Measurements from ENCODE around the gene TRPV5.

TRPV5 gene

DNA sequence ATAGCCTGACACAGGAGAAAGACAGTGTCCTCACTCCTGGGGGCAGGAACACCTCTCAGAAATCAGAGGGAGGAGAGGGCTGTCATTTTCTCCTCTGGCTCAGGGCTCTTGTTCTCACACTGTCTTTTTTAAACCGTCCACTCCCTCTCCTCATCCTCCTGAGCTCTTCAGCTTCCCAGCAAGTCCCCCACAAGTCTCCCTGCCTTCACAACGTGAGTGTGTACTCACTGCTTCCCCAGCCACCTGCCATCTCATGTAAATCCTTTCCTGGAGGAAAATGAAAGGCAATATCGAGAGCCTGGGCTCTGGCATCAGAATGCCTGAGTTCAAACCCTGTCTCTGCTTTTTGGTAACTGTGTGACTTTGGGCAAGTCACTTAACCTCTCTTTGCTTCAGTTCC is 11.5 kb upstream of the TRPV5 start:
- H3K9me3 Mint-ChIP-seq: no peaks in the 10 kb centered on the region
- peaks cover 5% of the 10 kb centered on the region for H3K27me3 Mint-ChIP-seq (ENCODE audit: low read depth)
- TF ChIP-seq CTCF (IDR thresholded peaks at IDR 0.05; ENCODE audit: unreplicated experiment in 3 of 3): no peak
- H3K4me3 Mint-ChIP-seq: no peak overlapping the region
- no peaks in the 10 kb centered on the region for H3K36me3 Mint-ChIP-seq (ENCODE audit: low read depth)
- no peak overlapping the region for H3K27ac Mint-ChIP-seq
- no peaks in the 10 kb centered on the region for H3K4me1 Mint-ChIP-seq

DNA sequence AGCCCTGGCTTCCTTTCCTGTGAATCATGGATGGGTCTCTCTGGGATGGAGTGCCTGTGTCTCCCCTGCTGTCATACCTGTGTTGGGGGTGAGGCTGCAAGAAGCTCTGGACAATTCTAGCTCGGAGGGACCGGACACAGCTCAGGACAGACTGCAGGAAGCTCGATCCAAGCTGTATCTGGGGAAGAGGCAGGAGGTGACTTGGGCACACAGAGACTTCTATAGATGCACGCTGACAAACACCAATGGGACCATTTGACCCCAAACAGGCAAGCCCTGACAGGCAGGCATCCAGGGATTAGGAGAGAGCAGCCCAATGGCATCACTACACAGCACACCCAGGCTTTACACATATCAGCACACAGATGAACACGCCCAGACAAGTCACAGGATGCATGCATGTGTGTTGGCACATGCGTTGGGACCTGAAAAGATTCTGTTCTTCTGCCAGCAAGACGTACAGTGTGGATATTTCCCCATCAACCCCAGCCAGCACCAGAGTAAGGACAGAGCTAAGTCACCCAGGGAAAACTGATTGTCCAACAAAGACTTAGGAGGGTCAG is 10.2 kb upstream of the TRPV5 start:
- no peaks in the 10 kb centered on the region for H3K36me3 Mint-ChIP-seq (ENCODE audit: low read depth)
- peaks cover 5% of the 10 kb centered on the region for H3K27me3 Mint-ChIP-seq (ENCODE audit: low read depth)
- TF ChIP-seq CTCF (IDR thresholded peaks at IDR 0.05; ENCODE audit: unreplicated experiment in 3 of 3): no peak
- no peak overlapping the region for H3K4me3 Mint-ChIP-seq
- H3K4me1 Mint-ChIP-seq: no peaks in the 10 kb centered on the region
- no peaks in the 10 kb centered on the region for H3K9me3 Mint-ChIP-seq
- H3K27ac Mint-ChIP-seq: no peak overlapping the region

DNA sequence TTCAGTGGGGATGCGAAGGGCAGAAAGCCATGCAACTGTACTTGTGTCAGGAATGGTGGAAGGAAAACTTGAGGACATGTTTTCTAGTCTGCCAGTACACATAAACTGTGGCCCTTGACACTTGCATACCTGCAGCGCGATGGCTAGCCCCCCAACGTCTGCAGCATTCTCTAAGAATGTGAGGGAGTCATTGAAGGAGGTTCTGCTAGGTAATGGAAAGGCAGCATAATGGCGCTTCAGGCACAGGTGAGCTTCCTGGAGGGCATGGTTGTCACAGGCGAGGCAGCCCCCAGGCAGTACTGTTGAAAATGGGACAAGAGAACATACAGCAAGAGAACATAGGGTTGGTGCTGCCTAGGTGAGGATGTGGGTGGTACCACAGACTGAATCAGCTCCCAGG is 9.2 kb upstream of the TRPV5 start:
- no peaks in the 10 kb centered on the region for H3K9me3 Mint-ChIP-seq
- no peak overlapping the region for H3K4me3 Mint-ChIP-seq
- H3K36me3 Mint-ChIP-seq (ENCODE audit: low read depth): no peaks in the 10 kb centered on the region
- no peak for TF ChIP-seq CTCF (IDR thresholded peaks at IDR 0.05; ENCODE audit: unreplicated experiment in 3 of 3)
- H3K4me1 Mint-ChIP-seq: no peaks in the 10 kb centered on the region
- no peak overlapping the region for H3K27ac Mint-ChIP-seq
- peaks cover 5% of the 10 kb centered on the region for H3K27me3 Mint-ChIP-seq (ENCODE audit: low read depth)

DNA sequence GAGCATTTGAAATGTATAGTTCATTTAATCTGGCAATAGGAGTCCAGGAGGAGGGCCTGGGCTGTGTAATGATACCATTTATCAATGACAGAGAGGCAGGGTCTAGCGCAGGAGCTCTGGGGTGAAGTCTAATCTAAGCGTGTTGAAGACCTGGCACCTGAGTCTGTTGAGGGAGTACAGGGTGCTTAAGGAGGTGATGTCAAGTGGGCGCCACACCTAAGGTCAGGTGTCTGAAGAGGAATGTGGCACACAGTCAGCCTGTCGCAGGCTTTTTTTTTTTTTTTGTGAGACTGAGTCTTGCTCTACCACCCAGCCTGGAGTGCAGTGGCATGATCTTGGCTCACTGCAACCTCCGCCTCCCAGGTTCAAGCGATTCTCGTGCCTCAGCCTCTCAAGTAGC is 8.0 kb upstream of the TRPV5 start:
- Mint-ChIP-seq H3K4me3 (no peak overlapping the region), H3K4me1 (no peaks in the 10 kb centered on the region), H3K27me3 (ENCODE audit: low read depth) (peaks cover 6% of the 10 kb centered on the region), H3K27ac (no peak overlapping the region), H3K36me3 (ENCODE audit: low read depth) (no peaks in the 10 kb centered on the region), H3K9me3 (no peaks in the 10 kb centered on the region)
- TF ChIP-seq CTCF (IDR thresholded peaks at IDR 0.05; ENCODE audit: unreplicated experiment in 3 of 3): no peak

GRCh38 chr7:142940966-142941535 is 7.5 kb upstream of the TRPV5 start:
- no peak for TF ChIP-seq CTCF (IDR thresholded peaks at IDR 0.05; ENCODE audit: unreplicated experiment in 3 of 3)
- peaks cover 9% of the 10 kb centered on the region for H3K27me3 Mint-ChIP-seq (ENCODE audit: low read depth)
- H3K9me3 Mint-ChIP-seq: no peaks in the 10 kb centered on the region
- no peak overlapping the region for H3K27ac Mint-ChIP-seq
- no peak overlapping the region for H3K4me3 Mint-ChIP-seq
- no peaks in the 10 kb centered on the region for H3K36me3 Mint-ChIP-seq (ENCODE audit: low read depth)
- H3K4me1 Mint-ChIP-seq: no peaks in the 10 kb centered on the region

DNA sequence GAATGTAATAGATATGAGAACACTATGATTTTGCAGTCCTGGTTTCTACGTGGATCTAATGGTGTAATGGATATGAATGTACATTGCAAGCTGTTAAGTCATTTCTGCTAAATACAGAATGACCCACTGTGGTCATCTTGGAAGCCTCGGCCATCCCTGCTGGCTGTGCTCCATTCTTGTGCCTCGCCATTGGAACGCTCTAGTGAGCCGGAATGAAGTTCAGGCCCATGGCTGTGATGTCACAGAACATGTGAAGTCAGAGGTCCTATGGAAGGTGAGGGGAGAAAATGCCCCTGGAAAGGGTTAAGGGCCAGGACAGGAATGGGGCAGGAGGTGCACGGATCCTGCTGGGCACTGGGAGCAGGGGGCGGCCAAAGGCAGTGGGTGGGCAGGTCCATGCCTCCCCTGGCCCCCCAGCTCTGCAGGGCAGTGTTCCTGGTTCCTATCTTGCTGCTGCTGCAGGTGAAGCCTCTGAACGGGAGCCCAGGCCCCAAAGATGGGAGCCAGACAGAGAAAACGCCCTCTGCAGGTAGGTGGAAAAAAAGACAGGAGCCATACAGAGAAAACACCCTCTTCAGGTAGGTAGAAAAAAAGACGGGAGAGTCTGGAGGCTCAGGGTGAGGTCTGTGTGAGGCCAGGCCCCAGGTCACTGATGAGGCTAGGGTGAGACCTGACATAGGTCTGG is 5.8 kb upstream of the TRPV5 start, which contains the start of gene LLCFC1:
LLCFC1 (plus strand) TSS at position 259 of the 685 bp plus-strand sequence; CDS start at position 397, 138 bp downstream.
- no peaks in the 10 kb centered on the region for H3K36me3 Mint-ChIP-seq (ENCODE audit: low read depth)
- TF ChIP-seq CTCF (IDR thresholded peaks at IDR 0.05; ENCODE audit: unreplicated experiment in 3 of 3): peak in 1 of 3 experiments; percentile 11
- H3K27me3 Mint-ChIP-seq (ENCODE audit: low read depth): peaks cover 11% of the 10 kb centered on the region
- no peaks in the 10 kb centered on the region for H3K9me3 Mint-ChIP-seq
- H3K4me1 Mint-ChIP-seq: no peaks in the 10 kb centered on the region
- no peak within 1 kb of the TSS for H3K4me3 Mint-ChIP-seq
- H3K27ac Mint-ChIP-seq: no peak within 1 kb of the TSS

All from nephron (organoid).